ENCODE data around the gene HLA-DOB.

HLA-DOB gene

DNA sequence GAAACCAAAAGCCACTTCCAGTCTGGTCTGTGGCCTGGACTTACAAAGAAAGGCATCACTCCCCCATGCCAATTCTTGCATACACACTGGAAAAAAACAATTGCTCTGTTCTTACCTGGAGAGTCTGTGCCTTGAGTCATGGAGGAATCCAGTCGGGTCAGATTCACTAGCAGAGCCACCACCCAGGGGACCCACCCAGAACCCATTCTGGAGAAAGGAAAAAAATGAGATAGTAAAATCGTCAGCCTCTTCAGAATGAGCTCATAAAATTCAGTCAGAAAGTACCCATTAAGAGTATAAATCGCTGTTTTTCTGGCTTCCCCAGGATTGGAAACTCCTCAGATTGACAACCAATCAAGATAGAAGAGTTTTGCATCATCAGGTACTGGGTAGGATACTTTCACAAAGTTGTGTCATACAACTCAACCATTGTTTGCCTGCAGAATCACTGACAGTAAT lies at the start of gene HLA-DOB:
HLA-DOB (minus strand) TSS at position 257 of the 459 bp plus-strand sequence; CDS start at position 206, 51 bp downstream.
- DNase-seq (ENCODE audit: low spot score) = peak; percentile 22

DNA sequence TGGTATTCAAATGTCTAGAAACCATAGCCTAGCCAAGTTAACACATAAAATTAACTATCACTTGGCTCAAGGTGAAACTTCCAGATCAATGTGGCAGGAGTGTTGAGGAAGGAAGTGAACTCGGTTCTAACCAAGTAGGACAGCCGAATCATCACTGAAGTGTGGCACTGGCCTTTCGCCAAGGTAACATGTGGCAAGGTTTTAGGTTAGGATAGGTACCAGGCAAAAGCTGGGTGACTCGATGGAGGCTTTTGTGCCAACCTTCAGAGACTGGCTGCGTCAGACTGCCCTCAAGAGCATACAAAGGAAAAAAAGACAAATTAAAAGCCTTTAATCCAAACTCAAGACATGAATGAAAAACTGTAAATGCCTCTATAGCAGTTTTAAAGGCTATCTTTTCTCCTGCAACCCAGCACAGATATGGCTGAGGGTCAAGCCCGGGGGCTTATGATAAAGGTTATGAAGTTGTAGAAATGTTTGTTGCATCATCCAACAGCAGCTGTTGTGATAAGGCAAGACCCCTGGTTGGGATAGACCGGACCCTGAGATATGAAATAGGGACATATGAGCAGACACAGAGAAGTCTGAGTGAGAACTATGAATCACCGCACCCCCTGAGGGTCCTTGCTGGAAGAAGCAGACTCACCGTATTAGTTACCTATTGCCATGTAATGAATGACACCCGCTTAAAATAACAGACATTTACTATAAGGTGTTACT lies 49.1 kb upstream of the HLA-DOB start:
- no peak for DNase-seq (ENCODE audit: low spot score)

DNA sequence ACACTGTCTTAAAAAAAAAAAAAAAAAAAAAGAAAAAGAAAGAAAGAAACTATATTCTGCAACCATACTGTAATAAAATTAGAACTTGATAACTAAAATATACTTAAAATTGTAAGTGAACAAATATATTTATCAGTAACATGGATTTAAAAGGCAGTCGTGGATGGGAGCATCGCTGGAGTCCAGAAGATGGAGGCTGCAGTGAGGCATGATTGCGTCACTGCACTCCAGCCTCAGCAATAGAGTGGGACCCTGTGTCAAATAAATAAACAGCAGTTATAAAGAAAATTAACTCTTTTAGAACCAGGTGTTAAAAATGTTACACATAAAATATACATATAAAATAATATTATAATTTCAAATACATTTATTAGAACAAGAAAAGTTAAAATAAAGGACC lies 45.9 kb upstream of the HLA-DOB start:
- no peak for DNase-seq (ENCODE audit: low spot score)

DNA sequence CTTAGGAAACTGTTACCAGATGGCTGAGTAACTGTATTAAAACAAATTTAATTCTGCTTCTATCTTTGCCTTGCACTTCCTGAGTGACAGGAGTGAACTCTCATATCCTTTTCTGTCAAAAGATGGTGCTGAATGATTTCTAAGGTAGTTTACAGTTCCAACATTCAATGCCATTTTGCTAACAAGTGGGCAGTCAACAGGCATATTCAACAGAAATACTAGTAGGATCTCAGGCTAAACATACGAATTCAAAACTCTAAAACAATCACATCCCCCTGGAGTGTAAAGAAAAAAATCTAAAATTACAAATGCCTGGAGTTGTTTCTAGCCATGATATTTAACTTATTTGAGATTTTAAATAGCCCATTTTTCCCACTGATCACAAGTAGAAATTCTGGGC lies 43.9 kb upstream of the HLA-DOB start:
- no peak for DNase-seq (ENCODE audit: low spot score)

DNA sequence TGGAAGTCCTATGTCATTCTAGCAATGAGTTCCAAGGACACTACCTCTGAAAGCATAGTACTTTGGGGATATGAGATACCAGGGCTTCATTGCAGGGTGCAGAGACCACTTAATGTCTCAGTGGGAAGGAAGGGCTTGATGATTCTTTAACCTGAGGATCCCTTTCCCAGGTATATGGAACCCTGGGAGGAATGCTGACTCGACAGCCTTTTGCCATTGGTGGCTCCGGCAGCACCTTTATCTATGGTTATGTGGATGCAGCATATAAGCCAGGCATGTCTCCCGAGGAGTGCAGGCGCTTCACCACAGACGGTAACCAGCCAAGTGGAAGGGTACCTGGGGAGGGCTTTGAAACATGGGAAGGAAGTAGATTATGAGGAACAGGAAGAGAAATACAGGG lies 41.4 kb upstream of the HLA-DOB start:
- no peak for DNase-seq (ENCODE audit: low spot score)

DNA sequence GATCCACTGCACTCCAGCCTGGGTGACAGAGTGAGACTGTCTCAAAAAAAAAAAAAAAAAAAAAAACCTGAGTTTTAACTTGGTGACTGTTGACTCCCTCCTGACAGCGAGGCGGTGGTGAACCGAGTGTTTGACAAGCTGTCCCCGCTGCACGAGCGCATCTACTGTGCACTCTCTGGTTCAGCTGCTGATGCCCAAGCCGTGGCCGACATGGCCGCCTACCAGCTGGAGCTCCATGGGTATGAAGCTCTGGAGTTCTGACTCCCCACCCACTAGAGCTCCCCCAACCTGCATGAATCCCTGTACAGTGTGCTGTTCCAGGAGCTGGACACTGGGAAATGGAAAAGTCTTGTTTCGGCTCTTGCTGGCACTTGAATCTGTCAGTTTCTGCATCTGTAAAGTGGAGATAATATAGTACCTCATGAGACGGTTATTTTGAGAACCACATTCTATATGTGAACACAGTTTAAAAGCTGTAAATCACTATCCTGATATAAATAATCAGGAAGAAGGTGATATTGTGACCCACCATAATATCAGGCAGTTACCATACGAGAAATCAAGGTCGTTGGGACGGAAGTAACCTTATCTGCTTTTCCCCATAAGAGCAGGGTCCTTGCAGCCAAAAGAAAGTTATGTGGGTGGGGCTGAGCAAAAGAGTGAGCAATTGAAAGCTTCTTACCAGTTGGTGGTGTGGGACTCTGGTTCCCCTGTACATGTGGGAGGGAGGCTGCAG lies 40.5 kb upstream of the HLA-DOB start:
- DNase-seq (ENCODE audit: low spot score) = no peak

DNA sequence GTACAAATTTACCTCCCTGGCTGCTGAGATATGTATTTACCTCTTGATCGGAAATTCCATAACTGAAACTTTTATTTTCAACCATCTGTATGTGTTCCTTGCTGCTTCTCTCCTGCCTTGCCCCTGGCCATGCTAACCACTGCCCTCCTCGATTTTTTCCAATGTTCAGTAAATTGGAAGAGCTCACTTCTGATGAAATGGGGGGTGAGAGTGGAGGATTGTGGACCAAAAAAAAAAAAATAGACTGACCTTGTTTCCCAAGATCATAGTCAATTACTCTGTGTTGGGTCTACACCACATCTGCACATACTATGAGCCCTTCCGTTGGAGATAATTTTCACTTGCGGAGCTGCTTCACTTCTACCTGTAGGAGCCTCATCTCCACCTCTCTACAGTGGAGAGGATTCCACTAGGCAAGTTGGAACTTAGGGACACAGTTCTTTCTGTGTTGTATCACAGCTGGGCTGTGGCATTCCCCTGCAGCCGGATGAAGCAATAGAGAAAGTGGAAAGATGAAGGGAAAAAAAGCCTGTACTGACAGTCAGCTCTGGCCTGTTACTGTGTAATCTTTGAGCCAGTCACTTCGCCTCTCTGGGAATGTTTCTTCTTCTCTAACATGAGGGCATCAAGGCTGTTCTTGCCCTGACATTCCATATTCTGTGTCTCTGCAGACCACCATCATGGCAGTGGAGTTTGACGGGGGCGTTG lies 38.8 kb upstream of the HLA-DOB start:
- no peak for DNase-seq (ENCODE audit: low spot score)

DNA sequence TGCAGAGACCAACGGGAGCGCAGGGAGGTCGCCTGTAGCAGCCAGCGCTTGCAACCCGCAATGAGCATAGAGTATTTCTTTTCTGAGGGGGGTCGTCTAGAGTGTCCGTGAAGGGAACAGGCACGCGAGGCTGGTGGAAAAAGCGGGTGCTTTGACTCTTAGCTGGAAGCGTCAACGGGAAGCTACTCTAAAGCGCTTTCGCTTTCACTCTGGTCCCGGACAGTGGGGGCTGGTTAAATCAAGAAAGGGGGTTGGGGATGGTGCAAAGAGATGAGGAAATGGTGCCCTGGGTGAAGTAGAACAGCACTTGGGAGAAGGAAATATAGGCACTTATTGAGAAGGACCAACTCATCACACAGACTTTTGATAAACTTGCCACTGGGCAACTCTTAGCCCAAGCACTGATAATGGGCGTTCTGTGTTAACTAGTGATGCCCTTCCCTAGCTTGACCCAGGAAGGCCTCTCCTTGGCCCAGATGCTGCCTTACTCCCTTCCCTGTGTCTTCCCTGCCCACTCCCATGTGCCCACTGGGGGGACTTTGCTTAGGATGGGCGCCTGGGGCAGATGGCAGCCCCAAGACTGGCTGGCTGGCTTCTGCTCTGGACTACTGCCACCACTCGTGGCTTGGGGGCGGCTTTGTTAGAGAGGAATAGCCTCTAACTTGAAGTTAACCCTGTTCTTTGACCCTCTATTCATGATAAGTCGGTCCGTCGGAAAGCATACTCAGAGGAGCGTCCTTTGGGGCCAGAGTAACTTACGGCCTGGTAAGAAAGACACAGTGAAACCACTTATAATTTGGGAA lies 37.8 kb upstream of the HLA-DOB start:
- no peak for DNase-seq (ENCODE audit: low spot score)

DNA sequence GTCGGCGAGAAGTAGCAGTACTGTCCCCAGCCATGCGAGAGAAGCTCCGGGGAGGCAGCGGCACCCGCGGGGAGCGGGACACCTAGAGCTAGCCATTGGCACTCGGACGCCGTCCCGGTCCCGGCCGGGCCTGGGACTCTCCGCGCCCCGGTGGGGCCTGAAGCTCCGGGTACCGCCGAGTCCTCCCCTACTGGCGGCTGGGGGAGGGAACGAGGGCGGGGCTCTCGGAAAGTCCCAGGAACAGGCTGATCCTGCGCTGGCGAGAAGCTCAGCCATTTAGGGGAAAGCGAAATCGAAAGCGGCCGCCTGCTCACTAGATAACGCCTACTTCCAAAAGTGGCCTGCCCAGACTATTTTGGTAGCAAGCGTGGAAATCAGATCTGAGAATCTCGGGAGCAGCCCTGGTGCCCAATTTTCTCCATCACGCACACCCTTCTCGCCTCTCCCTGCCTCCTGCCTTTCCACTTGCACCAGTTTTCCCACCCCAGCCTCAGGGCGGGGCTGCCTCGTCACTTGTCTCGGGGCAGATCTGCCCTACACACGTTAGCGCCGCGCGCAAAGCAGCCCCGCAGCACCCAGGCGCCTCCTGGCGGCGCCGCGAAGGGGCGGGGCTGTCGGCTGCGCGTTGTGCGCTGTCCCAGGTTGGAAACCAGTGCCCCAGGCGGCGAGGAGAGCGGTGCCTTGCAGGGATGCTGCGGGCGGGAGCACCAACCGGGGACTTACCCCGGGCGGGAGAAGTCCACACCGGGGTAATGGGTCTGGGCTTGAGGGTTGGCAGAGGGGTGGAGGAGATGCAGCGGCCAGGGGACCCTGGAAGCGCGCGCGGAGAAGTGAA lies 37.0 kb upstream of the HLA-DOB start, which contains the start of the genes PSMB9 and TAP1:
PSMB9 (plus strand) TSS at position 652 of the 835 bp plus-strand sequence; CDS start at position 690, 38 bp downstream.
TAP1 (minus strand) TSS at position 164 of the 835 bp plus-strand sequence; CDS start at position 96, 68 bp downstream.
- DNase-seq (ENCODE audit: low spot score) = peak; percentile 96

DNA sequence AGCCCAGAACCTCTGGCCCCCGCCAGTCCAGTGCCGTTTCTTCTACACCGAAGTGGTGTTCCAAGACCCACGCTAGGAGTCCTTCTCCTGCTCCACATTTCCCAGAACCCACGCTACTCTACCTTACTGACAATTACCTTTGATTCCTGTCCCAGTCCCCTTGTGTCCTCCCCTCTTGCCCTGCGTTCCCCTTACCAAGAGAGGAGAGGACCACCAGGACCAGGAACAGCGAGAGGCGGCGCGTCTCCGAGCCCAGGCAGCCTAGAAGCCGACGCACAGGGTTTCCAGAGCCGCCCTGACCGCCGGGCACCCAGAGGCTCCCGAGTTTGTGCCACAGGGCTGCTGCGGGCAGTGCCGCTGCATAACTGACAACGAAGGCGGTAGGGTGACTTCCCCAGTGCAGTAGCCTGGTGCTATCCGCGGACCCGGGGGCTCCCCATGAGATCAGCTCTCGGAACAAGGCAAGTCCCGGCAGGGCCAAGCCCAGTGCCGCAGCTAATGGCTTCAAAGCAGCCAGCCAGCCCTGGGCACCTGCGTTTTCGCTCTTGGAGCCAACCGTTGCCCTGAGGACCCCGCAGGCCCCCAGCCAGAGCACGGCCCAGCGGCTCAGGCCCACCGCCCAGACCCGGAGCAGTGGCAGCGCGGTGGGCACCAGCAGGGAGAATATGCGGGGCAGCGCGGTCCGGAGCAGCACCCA lies 36.2 kb upstream of the HLA-DOB start:
- DNase-seq (ENCODE audit: low spot score) = peak; percentile 54

DNA sequence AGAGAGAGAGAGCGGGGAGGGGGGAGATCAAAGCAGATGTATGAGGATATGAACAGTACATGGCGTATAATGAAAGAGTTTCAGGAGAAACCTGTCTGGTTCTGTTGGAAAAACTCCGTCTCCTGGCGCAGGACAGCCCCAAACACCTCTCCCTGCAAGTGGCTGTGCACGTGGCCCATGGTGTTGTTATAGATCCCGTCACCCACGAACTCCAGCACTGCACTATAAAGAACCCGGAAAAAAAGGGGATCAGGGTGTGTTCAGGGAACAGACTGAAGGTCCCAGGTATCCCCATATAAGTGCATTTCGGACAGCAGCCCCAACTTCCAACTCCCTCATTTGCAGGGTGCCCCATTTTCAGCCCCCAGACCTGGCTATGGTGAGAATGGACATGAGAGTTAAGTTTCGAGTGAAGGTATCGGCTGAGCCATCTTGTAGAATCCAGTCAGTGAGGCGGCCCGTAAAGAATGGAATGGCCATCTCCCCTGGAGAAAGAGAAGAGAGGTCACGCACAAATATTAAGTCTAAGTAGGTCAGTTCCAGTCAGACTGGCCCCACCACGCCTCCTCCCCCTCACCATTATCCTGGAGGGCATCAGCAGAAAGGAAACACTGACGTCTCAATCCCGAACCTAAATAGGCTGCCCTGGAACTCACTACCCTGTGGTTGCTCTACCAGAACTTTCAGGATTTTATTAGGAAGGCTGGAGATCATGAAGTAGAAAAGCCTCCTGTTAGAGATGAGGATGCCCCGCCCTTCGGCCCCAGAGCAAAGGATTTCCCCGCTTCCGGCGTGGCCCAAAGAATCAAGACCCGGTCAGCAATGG lies 35.4 kb upstream of the HLA-DOB start:
- no peak for DNase-seq (ENCODE audit: low spot score)

DNA sequence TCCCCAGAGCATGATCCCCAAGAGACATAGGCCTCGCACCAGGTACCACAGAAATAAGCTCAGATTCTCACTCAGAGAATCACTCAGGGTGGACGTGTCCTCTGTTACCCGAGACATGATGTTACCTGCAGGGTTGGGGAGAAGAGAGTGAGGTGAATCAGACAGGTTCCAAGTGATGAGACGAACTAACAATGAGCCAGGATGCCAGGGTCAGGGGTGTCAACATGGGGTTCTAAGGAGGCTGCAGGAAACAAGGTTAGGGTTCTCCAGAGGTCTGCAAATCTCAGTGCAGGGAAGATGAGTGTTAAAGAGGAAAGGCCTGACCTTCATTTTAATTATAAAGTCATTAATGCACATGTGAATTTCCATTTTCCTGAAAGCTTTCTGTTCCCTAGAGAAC lies 34.2 kb upstream of the HLA-DOB start:
- DNase-seq (ENCODE audit: low spot score) = no peak

DNA sequence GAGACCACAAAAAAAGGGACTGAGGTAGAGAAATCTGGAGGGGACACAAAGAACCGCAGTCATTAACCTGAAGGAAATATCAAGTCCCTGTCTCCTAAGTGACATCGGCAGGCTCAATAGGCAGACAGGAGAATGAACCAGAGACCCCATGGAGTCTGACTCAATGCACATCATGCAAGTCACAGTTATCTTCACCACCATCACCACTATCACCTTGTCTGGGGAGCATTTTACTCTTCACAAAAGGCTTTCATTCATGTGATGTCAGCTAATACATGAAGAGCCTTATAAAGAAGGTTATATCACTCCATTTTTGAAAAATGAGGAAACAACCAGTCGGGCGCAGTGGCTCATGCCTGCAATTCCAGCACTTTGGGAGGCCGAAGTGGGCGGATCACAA lies 32.3 kb upstream of the HLA-DOB start:
- no peak for DNase-seq (ENCODE audit: low spot score)

DNA sequence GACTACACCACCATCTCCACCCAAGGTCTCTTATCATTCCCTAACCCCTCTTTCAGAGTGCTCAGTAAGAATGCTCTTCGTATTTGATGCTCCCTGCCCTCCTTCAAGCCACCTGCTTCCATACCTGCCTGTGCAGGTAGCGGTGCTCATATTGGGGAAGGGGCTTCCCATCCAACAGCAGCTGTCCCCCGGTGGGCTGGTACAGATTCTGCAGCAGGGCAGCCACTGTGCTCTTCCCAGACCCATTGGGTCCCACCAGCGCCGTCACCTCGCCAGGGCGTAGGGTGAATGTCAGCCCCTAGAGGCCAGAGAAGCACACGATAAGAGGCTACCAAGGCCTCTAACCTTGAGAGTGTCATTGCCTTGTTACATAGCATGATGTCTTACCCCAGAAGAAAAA lies 31.0 kb upstream of the HLA-DOB start:
- DNase-seq (ENCODE audit: low spot score) = no peak

DNA sequence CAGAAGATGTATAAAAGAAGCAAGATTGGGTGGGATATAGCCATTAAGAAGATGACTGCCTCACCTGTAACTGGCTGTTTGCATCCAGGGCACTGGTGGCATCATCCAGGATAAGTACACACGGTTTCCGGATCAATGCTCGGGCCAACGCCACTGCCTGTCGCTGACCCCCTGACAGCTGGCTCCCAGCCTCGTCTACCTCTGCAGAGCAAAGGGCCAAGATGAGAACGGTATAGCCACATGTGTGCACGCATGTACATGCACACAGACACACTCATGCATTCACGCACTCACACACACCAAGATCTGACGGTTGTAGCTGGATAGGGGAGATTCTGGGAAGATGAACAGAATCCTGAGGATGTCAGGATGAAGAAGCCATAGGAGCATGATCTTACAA lies 30.2 kb upstream of the HLA-DOB start:
- DNase-seq (ENCODE audit: low spot score) = no peak

DNA sequence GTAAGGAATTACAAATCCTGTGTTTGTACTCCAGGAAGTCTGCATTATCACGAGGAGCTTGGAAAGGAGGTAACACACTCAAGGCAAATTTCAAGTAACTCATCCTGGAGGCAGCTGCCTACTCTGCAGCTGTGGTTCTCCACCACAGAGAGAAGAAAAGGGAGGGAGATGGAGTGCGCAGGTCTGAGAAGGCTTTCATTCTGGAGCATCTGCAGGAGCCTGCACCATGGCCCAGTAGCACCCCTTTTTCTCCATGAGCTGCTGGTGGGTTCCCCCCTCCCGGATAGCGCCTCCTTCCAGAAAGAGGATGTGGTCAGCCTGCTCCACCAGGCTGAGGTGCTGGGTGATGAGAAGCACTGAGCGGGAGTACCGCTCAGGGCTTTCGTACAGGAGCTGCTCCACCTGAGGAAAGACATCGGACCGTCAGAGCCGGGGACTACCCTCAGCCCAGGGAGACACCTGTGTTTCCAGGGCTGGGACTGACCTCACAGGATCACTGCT lies 28.6 kb upstream of the HLA-DOB start:
- DNase-seq (ENCODE audit: low spot score) = peak; percentile 56

DNA sequence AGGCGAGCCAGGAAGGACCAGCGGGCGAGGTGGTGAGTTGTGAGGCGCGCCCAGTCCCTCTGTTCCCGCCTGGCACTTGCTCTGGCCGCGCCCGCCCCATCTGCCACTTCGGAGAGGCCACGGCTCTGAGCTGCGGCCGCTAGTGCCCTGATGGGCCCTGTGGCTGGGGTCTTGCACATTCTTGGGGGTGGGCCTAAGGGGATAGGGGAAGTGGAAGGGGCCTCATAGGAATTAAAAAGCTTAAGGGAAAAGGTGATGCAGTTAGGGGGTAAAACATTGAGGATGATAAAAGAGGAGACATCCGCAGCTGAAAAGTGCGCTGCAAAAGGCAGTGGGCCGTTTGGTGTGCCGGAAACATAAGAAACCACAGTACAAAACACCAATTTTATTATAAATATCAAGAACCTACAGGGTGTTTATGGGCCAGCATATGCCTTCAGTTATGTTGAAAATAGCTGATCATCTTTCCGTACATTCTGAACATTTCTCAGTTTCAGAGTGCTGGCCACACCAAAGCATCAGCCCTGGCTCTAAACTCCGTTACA lies 28.1 kb upstream of the HLA-DOB start:
- no peak for DNase-seq (ENCODE audit: low spot score)

DNA sequence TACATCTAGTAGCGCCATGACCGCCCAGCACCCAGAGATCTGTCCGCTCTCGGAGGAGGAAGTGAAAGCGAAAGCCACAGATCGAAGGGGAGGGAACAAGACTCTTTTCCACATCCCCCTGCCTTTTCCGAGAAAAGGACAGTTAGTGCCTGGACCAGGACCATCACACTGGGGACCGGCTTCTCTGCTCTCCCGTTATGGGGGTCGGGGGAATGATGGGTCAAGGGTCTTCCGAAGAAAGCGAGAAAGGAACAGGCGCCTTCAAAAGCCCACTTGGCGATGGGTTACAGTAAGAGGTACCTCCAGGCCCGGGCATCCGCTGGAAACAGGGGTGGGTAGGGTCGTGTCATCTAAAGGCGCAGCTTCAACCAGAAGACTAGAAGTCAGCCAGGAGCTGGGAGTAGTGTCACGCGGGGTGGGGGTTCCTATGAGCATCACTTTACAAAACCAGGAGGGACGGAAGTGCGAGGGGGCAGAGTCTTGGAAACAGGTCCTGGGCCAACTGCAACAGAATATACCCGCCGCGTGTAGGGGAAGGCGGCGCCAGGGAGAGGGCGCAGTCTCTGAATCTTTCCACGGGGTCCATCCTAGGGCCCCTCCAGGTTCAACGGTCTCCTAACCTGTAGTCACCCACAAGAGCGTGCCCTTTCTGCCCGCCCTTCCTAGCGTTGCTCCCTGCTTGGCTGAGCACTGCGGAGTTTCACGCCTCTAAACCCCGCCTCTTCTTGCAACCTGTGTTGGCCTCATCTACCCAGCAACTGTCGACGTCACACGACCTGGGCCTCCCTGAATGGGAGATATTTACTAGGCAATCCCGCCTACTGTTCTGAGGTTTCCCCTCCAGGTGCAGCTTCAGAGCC lies 27.4 kb upstream of the HLA-DOB start, which contains the start of gene PSMB8:
PSMB8 (minus strand) TSS at position 69 of the 860 bp plus-strand sequence; CDS start at position 18, 51 bp downstream.
- peak; percentile 98 for DNase-seq (ENCODE audit: low spot score)
